ENCODE results near the gene DGUOK.

DNA sequence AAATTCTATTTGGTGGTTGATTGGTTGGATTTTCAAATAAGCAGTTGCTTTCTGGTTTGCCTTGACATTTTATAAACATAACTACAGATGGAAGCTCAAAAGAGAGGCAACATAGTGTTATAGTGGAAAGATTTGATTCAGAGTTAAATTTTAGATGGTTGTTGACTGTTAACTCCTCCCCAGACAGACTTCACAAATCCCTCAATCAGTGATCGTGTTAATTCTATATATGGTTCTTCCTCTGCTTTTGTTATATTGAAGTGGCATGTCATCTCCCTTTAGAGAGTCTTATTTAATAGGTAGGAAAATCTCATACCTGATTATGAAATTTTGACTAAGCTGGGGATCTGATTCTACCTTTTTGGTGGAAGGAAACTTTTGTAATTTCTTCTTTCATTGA lies 19.5 kb downstream of the DGUOK start:
- TF ChIP-seq, protein P1, sequence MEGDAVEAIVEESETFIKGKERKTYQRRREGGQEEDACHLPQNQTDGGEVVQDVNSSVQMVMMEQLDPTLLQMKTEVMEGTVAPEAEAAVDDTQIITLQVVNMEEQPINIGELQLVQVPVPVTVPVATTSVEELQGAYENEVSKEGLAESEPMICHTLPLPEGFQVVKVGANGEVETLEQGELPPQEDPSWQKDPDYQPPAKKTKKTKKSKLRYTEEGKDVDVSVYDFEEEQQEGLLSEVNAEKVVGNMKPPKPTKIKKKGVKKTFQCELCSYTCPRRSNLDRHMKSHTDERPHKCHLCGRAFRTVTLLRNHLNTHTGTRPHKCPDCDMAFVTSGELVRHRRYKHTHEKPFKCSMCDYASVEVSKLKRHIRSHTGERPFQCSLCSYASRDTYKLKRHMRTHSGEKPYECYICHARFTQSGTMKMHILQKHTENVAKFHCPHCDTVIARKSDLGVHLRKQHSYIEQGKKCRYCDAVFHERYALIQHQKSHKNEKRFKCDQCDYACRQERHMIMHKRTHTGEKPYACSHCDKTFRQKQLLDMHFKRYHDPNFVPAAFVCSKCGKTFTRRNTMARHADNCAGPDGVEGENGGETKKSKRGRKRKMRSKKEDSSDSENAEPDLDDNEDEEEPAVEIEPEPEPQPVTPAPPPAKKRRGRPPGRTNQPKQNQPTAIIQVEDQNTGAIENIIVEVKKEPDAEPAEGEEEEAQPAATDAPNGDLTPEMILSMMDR (IDR thresholded peaks at IDR 0.05) = no peak
- TF ChIP-seq POLR2A (IDR thresholded peaks at IDR 0.05) = no peak
